ENCODE results near the gene CASS4. TPM values are rescaled to one million over a fixed set of nuclear protein-coding genes. Genes with fewer than 3 reads are reported as not detected.

CASS4 gene
- total RNA-seq, 1 experiment from 2014 or later: 0.28 TPM

DNA sequence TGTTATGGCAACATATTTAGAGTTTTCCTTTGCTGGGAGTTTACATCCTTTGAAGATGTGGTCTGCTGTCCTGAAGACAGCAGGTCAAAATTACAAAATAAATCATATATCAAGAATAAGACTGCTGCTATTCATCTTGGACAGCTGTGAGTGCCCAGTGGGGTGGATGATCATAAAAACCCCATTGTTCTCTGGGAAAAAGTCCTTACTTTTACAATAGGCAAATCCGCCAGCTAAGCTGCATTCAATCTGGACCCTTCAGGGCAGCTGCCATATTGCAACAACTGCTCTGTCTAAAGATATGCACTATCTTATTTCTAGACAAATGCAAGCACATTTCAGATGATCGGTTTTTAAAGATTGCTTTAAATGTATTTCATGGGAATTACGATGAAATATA, 19.4 kb downstream of the CASS4 start:
- Histone ChIP-seq H3K4me3 (ENCODE audit: low read depth, low read length, poor library complexity, severe bottlenecking) (no peak overlapping the region), H3K9me3 (ENCODE audit: low read depth, low read length, poor library complexity, severe bottlenecking) (no peaks in the 10 kb centered on the region), H3K36me3 (ENCODE audit: insufficient read depth, low read length, poor library complexity, severe bottlenecking) (no peaks in the 10 kb centered on the region), H3K27me3 (replicated peaks; ENCODE audit: insufficient read depth, low read depth, low read length, poor library complexity) (no peaks in the 10 kb centered on the region), H3K4me1 (ENCODE audit: insufficient read depth, low read length, poor library complexity, severe bottlenecking) (no peaks in the 10 kb centered on the region), H3K27ac (ENCODE audit: low read depth, low read length, poor library complexity, severe bottlenecking) (no peak overlapping the region)
- DNase-seq (ENCODE audit: low spot score): no peak
- ChIA-PET POLR2A (ENCODE audit: low non-redundant PET) (interaction anchor here (0.5 kb wide), 1 partner anchor 614 kb away, joined by 11 read pairs; no protein-coding TSS in a partner anchor), CTCF (no interaction called here)
- BruUV-seq (replicated peaks): no TSS peak
- intact Hi-C loops (cut with micrococcal nuclease; ENCODE audit: unreplicated experiment): no loop called here
- TF ChIP-seq, protein P1, sequence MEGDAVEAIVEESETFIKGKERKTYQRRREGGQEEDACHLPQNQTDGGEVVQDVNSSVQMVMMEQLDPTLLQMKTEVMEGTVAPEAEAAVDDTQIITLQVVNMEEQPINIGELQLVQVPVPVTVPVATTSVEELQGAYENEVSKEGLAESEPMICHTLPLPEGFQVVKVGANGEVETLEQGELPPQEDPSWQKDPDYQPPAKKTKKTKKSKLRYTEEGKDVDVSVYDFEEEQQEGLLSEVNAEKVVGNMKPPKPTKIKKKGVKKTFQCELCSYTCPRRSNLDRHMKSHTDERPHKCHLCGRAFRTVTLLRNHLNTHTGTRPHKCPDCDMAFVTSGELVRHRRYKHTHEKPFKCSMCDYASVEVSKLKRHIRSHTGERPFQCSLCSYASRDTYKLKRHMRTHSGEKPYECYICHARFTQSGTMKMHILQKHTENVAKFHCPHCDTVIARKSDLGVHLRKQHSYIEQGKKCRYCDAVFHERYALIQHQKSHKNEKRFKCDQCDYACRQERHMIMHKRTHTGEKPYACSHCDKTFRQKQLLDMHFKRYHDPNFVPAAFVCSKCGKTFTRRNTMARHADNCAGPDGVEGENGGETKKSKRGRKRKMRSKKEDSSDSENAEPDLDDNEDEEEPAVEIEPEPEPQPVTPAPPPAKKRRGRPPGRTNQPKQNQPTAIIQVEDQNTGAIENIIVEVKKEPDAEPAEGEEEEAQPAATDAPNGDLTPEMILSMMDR (conservative IDR thresholded peaks at IDR 0.05; ENCODE audit: low read depth, low read length): no peak
- TF ChIP-seq EZH2 (IDR thresholded peaks at IDR 0.05; ENCODE audit: borderline replicate concordance, low read depth, low read length, poor library complexity, severe bottlenecking): no peak

DNA sequence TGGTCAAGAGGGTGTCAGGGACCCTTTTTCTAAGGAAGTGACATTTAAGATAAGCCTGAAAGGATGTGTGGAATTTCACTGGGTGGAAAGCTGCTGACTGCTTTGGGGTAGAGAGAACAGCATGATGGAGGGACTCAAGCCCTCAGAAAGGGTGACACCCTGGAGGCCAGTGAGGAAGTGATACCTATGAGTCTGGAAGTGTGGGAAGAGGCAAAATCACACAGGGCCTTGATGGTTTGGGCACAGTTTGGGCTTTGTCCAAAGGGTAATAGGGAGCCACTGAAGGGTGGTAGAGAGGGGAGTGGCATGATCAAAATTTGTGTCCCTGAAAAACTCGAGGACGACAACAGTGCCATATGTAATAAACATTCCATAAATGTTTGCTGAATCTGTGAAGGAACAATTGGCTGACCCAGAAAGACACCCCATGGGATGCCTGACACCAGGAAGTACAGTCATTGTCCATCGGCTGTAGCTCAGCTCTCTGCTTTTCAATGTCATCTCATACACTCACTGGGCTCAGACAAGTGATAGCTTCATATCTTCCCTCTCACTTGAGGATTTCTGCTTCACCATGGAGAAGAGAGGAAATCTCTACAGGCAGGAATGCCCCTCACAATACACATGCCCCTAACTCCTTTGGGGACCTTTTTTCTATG, 21.3 kb downstream of the CASS4 start:
- Histone ChIP-seq H3K4me3 (ENCODE audit: low read depth, low read length, poor library complexity, severe bottlenecking) (no peak overlapping the region), H3K27ac (ENCODE audit: low read depth, low read length, poor library complexity, severe bottlenecking) (no peak overlapping the region), H3K36me3 (ENCODE audit: insufficient read depth, low read length, poor library complexity, severe bottlenecking) (no peaks in the 10 kb centered on the region), H3K4me1 (ENCODE audit: insufficient read depth, low read length, poor library complexity, severe bottlenecking) (no peaks in the 10 kb centered on the region), H3K9me3 (ENCODE audit: low read depth, low read length, poor library complexity, severe bottlenecking) (no peaks in the 10 kb centered on the region), H3K27me3 (replicated peaks; ENCODE audit: insufficient read depth, low read depth, low read length, poor library complexity) (no peaks in the 10 kb centered on the region)
- DNase-seq (ENCODE audit: low spot score): no peak
- BruUV-seq (replicated peaks): no TSS peak
- POLR2A ChIA-PET (ENCODE audit: low non-redundant PET): no interaction called here
- TF ChIP-seq, protein P1 (conservative IDR thresholded peaks at IDR 0.05; ENCODE audit: low read depth, low read length): no peak
- CTCF ChIA-PET: no interaction called here
- intact Hi-C loops (cut with micrococcal nuclease; ENCODE audit: unreplicated experiment): no loop called here

DNA sequence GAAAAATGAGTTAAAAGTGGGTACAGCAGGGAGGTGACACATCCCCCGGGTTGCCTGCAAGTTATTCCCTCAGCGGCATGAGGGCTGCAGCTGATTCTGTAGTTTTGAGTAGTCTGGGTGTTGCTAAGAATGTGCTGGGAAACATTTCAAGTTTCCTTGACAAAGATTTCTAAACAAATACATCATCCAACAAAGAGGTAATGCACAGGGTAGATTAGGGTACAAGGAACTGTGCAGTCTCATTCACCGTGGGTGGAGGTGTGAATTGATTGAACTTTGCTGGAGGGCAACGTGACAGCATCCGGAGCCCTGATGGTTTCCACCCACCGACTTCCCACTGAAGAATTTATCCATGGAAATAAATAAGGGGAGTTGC, 21.8 kb downstream of the CASS4 start:
- Histone ChIP-seq H3K27ac (ENCODE audit: low read depth, low read length, poor library complexity, severe bottlenecking) (no peak overlapping the region), H3K27me3 (replicated peaks; ENCODE audit: insufficient read depth, low read depth, low read length, poor library complexity) (no peaks in the 10 kb centered on the region), H3K36me3 (ENCODE audit: insufficient read depth, low read length, poor library complexity, severe bottlenecking) (no peaks in the 10 kb centered on the region), H3K4me3 (ENCODE audit: low read depth, low read length, poor library complexity, severe bottlenecking) (no peak overlapping the region), H3K4me1 (ENCODE audit: insufficient read depth, low read length, poor library complexity, severe bottlenecking) (no peaks in the 10 kb centered on the region), H3K9me3 (ENCODE audit: low read depth, low read length, poor library complexity, severe bottlenecking) (no peaks in the 10 kb centered on the region)
- ChIA-PET POLR2A (ENCODE audit: low non-redundant PET) (no interaction called here), CTCF (no interaction called here)
- BruUV-seq (replicated peaks): no TSS peak
- TF ChIP-seq, protein P1 (conservative IDR thresholded peaks at IDR 0.05; ENCODE audit: low read depth, low read length): no peak
- no peak for TF ChIP-seq EZH2 (IDR thresholded peaks at IDR 0.05; ENCODE audit: borderline replicate concordance, low read depth, low read length, poor library complexity, severe bottlenecking)
- no peak for DNase-seq (ENCODE audit: low spot score)
- intact Hi-C loops (cut with micrococcal nuclease; ENCODE audit: unreplicated experiment): no loop called here
